GM12872 (cell line): ENCODE data around the gene CTDSP1.

Source experiments
- TF ChIP-seq, protein P1 (sequence below): IDR thresholded peaks from 3 replicates; pipeline ENCODE4 v1.5.1; 2011; ENCODE audit warnings: low read depth, mild to moderate bottlenecking, low read length, moderate library complexity; ENCODE audit not compliant: insufficient read depth

CTDSP1 gene

DNA sequence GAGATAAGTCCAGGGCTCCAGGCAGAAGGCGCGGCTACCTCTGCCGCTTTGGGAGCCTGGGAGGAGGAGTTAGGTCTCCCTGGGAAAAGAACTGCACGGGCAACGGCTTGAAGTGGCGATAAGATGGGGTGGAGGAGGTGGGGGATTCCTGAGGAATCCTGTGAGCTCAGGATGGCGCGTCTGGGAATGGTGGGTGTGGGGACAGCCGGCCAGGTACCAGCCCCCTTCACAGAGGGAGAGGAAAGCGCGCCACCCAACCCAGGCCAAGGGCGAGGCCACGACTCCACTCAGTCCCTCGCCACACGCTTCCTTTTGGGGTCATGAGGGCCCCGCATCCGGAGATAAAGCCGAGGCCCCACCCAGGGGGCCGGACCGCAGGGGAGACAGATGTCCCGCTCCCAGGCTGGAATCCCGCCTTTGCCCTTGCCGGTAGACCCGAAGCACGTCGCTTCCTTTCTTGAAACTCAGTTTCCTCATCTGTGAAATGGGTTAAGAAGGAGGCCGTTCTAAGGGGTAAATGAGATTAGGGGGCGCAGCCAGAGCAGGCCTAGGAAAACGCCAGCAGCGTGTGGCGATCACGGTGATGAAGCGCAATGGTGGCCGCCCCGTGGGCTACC, 1.7 kb upstream of the CTDSP1 start:
- TF ChIP-seq, protein P1, sequence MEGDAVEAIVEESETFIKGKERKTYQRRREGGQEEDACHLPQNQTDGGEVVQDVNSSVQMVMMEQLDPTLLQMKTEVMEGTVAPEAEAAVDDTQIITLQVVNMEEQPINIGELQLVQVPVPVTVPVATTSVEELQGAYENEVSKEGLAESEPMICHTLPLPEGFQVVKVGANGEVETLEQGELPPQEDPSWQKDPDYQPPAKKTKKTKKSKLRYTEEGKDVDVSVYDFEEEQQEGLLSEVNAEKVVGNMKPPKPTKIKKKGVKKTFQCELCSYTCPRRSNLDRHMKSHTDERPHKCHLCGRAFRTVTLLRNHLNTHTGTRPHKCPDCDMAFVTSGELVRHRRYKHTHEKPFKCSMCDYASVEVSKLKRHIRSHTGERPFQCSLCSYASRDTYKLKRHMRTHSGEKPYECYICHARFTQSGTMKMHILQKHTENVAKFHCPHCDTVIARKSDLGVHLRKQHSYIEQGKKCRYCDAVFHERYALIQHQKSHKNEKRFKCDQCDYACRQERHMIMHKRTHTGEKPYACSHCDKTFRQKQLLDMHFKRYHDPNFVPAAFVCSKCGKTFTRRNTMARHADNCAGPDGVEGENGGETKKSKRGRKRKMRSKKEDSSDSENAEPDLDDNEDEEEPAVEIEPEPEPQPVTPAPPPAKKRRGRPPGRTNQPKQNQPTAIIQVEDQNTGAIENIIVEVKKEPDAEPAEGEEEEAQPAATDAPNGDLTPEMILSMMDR: no peak

DNA sequence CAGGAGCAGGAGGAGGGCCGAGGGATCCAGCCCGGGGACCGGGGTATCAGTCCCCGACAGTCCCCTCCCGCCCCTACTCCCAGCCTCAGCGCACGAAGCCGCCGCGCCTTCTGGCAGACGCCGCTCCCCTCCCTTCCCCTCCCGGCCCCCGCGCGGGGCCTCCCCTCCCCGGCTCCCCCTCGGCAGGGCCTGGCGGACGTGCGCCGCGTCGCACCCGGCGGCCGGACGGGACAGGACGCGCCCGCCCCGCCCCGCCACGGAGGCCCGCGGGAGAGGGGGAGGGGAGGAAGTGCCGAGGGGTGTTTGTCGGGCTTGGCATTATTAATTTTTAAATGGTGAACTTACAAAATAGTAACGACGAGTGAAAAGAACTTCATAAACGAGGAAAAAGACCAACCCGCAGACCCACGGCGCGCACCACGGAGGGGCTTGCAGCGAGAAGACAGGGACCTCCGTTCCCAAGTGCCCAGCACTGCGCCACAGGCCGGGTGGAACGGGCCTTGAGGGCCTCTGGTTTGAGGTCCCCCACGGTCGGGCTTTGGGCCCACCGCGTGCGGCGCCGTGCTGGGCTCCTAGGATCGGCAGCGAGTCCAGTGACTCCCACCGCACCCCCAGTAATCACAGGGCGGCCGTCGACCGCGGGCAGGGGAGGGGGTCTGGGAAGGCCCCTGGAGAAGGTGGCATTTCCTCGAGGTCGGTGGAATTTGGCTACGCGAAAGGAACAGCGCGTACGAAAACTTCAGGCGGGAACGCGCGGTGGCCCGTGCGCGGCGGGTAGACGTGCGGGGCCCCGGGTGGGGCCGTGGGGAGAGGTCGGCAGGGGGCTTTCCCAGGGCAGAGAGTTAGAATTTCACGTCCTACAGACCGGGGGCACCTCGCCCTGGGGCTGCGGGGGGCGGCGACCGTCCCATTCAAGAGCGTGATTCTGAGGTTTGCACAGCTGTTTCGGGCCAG, 954 bp upstream of the CTDSP1 start:
- TF ChIP-seq, protein P1: no peak

DNA sequence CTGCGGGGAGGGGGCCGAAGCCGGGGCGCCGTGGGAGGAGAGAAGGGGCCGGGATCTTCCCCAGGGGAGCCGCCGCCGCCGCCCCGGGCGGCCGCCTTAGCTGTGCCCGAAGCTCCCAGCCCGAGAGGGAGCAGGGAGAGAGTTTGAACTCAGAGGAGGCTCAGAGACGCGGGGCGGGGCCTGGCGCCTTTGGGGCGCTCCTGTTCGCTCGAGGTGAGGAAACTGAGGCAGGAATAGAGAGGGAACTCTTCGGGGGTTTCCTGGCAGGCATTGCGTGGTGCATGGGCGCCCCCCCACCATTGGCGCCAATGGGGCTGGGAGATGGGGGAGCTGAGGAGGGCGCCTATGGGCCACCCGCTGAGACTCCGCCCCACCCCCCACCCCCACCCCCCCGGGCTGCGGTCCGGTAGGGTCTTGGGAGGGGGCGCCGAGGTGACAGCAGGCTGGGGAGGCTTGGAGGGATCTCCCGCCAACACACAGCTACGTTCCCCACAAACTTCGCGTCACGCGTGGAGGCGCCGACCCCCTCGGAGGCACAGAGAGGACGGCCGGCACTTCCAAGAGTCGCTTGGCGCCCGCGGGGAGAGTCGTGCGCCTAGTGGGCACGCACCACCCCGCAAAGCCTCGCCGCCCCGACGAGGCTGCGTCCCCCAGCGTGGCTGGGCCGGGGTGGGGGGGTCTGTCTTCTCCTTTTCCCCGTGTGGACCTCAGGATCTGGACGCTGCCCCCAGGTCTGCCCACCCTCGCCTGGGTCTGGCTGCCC, 680 bp downstream of the CTDSP1 start:
- TF ChIP-seq, protein P1: no peak

DNA sequence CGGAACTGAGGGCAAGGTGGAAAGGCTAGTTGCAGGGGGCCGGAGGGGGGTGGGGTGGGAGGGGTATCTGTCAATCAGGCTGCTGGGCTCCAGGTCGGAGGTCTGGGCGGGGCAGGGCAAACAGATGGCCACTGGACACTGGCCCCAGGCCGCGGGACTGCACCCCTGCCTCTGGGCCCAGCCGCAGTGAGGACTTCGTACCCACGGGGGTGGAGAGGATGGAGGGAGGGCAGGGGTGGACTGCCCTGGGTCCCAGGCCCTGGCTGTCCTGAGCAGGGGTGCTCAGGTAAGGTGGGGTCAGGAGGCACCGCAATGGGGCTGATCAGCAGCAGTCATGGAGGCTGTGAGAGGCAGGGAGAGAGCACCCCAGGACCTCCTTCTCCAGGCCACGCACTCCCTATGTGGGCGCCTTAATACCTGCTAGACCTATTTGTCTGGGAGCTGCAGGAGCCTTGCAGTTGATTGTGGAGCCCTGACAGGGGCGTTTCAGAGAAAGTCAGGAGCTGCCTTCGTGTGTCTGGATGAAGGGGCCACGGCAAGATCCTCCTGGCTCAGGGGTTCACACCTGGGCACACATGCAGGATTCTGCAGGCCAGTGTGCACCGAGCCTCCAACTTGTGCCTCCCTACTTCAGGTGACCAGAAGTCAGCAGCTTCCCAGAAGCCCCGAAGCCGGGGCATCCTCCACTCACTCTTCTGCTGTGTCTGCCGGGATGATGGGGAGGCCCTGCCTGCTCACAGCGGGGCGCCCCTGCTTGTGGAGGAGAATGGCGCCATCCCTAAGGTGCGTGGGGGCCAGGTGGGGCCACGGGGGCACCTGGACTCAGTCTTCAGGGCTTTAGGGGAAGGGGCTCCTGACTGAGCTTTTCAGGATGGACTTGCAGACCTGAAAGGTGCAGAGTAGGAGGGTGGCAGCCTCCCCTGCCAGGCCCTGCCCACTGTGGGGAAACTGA, 1.5 kb downstream of the CTDSP1 start:
- TF ChIP-seq, protein P1: no peak

DNA sequence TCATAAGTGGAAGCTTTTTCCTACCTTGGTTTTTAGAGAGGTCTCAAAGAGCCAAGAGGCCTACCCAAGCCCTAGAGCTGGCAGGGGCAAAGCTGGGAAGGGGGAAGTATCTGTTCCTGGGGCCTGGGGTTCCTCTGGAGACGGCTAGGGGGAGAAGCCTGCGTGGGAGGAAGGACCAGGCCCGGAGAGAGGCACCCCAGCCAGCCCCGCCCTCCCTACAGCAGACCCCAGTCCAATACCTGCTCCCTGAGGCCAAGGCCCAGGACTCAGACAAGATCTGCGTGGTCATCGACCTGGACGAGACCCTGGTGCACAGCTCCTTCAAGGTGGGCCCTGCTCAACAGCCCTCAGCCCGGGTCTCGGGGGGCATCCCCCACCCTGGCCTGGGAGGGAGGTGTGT, 2.2 kb downstream of the CTDSP1 start:
- TF ChIP-seq, protein P1: no peak

DNA sequence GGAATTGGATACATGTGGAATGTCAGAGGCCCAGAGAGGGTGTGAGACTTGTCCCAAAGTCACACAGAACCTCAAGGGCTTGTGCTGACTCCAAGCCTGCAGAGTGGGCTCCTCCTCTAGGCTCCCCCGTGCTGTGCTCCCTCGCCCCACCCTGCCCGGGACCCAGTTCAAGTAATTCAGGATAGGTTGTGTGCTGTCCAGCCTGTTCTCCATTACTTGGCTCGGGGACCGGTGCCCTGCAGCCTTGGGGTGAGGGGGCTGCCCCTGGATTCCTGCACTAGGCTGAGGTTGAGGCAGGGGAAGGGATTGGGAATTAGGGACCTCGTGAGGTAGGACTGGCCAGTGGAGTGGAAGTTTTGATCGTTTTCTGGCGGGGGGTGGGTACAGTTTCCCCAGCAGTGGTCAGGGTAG, 2.8 kb downstream of the CTDSP1 start:
- TF ChIP-seq, protein P1: no peak
